Measurements from ENCODE around the gene SLC29A2.
"Not testable (repeated sequence)": the region's sequence is repeated elsewhere in the genome, so short reads cannot be mapped to it uniquely, and the experiment has no call there.

The SLC29A2 gene

DNA sequence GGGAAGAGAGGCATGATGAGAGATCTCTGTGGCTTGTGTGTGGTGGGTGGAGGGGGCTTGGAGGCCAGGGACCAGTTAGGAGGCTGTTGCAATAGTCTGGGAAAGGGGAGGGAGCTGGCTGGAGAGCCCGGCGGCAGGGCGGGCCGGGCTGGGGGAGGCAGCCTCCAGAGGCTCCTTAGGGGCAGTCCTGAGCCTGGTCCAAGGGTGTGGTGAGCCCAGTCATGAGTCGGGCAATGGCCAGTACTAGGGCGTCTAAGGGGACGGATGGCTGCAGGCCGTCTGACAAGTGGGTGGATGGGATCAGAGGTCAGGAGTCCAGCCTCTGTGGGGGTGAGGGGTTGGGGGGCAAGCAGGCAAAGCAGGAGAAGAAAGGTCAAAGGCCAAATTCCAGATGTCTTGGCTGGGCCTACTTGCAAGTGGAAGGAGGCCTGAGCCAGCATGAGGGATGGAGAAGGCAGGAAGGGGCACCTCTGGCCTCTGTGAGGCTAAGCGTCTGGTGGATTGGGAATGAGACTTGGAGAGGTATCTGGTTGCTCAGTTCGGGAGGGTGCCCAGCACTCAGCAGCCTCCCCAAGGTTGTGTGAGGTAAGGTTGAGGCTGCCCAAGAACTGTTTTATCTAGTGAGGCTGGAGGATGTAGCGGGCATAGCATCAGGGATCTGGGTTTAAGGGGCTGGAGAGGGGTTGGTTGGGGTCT lies 48.7 kb downstream of the SLC29A2 start:
- in situ Hi-C loops (cut with HindIII; ENCODE audit: low sequenced_read_pairs): no loop called here

DNA sequence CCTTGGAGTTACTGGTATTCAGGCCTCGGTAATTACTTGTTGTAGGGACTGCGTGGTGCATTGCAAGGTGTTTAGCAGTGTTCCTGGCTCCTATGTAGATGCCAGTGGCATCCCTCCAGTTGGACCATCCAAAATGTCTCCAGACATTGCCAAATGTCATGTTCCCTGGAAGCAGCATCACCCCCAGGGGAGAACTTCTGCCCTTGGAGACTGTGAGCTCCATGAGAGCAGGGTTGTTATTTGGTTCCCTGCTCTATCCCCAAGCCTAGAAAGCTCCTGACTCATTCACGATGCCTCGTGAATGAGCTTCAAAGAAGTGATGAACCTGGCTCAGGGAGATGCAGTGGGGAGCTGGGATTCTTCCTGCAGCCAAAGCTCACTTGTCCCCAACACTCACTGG lies 50.0 kb downstream of the SLC29A2 start:
- in situ Hi-C loops (cut with HindIII; ENCODE audit: low sequenced_read_pairs): no loop called here

DNA sequence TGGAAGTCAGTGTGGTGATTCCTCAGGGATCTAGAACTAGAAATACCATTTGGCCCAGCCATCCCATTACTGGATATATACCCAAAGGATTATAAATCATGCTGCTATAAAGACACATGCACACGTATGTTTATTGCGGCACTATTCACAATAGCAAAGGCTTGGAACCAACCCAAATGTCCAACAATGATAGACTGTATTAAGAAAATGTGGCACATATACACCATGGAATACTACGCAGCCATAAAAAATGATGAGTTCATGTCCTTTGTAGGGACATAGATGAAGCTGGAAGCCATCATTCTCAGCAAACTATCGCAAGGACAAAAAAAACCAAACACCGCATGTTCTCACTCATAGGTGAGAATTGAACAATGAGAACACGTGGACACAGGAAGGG lies 50.8 kb downstream of the SLC29A2 start:
- in situ Hi-C loops (cut with HindIII; ENCODE audit: low sequenced_read_pairs): not testable (repeated sequence)

DNA sequence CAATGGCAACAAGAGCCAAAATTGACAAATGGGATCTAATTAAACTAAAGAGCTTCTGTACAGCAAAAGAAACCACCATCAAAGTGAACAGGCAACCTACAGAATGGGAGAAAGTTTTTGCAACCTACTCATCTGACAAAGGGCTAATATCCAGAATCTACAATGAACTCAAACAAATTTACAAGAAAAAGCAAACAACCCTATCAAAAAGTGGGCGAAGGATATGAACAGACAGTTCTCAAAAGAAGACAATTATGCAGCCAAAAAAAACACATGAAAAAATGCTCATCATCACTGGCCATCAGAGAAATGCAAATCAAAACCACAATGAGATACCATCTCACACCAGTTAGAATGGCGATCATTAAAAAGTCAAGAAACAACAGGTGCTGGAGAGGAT lies 51.3 kb downstream of the SLC29A2 start:
- in situ Hi-C loops (cut with HindIII; ENCODE audit: low sequenced_read_pairs): not testable (repeated sequence)

DNA sequence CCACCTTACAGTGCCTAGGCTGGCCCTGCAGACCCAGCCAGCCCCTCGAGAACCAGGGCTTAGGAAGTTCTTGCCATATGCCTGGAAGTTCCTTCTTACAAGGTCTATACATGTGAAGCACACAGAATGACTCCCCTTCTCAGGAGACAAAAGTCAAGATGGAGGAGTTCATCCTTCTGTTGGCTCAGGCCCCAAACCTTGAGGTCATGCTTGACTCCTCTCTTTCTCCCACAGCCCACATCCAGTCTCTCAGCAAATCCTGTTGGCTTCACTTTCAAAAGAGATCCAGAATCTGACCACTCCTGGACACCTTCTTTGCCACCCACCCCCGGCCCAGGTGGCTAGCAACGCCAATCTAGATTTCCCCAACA lies 53.0 kb downstream of the SLC29A2 start:
- in situ Hi-C loops (cut with HindIII; ENCODE audit: low sequenced_read_pairs): no loop called here

DNA sequence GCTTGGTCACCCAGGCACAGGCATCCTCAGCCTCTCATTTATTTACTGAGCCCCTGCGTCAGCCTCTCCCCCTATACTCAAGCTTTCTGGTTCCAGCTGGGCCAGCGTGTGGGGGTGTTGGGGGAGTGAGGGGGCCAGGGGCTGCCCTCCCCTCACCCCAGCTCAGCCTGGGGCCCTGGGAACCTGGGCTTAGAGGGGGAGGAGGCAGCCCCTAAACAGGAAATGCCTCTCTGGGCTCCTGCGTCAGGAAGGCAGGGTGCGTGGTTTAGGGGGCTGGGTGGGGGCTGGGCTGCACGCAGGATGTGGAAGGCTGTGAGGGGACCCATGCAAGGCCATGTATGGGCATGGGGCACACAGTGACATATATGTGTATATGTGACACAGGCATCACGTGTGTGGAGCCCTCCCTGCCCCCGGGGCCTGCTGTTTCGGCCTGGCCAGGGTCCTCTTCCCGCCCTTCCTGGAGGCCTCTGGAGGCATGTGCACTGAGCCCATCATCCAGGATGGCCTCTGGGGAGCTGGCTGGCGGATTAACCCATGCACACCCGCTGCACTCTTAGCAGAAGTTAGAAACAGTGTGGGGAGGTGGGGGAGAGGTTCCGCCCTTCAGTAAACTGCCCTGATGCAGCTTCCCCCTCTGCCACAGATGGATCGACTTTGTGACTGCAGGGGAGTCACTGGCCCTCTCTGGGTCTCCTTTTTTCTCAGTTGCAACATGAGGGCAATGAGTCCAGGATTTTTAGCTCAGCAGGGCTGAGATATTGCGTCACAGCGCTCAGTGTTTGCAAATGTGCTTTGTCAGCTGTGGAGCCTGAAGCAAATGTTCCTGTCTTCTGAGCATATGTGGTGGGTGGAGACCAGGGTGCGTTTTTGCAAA lies 53.6 kb downstream of the SLC29A2 start:
- in situ Hi-C loops (cut with HindIII; ENCODE audit: low sequenced_read_pairs): no loop called here

DNA sequence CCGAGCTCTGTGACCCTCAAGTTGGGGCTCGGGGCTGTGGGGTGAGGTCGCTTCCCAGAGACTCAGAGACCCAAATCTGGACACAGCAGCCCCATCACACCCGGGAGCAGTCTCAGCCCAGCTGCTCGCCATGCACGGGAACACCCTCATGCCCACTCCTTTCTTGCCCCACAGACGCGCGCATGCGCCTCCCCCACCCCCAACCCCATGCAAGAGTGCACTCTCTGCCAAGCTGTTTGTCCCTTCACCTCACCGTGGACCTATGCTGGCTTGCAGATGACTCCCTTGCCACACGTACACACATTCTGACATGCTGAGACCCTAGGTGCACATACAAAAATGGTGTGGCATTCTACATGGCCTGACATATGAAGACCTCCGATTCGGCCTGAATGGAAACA lies 54.2 kb downstream of the SLC29A2 start:
- in situ Hi-C loops (cut with HindIII; ENCODE audit: low sequenced_read_pairs): no loop called here

DNA sequence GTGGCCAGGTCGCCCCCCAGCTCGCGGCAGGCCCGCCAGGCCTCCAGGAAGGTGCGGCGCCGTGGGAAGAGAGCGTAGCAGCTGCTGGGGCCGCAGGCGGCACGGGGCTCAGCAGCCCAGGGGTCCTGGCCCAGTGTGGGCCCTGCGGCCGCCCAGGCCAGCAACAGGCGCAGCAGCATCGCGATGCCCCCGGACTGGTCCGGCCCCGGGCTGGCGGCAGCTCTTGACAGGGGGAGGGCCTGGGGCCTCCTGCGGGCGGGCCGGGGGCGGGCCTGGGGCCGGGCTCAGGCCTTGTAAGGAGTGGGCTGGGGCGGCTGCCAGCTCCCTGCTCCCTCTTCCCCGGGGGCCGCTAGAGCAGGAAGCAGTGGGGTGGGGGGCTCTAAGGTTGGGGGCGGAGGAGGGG lies 54.7 kb downstream of the SLC29A2 start, which contains the start of gene CD248:
TSS of gene CD248 (minus strand) at position 196 of the 403 bp plus-strand sequence. CDS start at position 179, 17 bp downstream.
- in situ Hi-C loops (cut with HindIII; ENCODE audit: low sequenced_read_pairs): no loop called here

DNA sequence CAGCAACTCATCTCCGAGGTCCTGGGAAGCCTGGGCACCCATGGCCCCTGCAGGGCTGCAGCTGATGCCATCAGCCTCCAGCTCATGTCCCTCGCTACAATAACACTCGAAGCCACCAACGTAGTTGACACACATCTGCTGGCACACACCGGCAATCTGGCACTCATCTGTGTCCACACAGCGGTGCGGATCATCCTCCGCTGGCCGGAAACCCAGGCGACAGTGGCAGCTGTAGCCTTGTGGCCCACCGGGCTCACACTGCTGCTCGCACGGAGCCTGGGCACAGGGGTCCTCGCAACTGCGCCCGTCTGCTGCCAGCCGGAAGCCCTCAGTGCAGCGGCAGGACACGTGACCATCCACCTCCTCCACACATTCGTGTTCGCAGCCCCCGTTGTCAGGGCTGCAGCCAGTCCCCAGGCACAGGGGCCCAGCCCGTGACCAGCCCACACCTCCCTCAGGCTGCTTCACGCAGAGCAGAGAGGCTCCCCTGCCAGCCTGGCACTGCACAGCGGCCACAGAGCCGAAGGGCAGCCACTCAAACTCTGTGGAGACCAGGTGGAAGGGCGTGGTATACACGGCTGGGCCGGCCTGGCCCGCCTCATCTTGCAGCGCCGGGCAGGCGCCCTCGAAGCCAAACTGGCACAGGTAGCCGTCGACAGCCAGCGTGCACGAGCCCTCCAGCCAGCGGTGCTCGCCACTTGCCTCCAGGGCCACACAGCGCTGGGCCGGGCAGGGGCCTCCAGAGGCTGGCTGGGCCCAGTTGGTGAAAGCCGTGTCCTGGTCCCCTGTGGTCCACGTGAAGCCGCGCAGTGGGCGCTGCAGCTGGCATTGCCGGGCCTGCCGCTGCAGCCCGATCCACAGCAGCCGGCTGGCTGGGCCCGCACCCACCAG lies 55.4 kb downstream of the SLC29A2 start:
- in situ Hi-C loops (cut with HindIII; ENCODE audit: low sequenced_read_pairs): no loop called here

DNA sequence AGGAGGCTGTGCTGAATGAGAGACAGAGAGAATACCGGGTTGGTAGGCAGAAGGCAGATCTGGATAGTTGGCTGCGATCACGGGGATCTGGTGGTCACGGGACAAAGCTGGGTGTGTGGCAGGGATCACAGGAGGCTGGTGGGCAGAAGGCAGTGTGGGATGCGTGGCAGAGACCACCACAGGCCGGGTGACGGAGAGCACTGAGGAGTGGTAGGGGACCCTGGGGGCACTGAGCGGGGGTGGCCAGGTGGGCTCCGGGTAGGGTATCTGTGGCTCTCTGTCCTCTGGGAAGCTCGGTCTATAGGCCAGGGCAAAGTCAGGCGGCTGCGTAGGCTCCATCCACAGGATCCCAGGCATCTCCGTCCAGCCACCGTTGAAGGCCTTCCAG lies 56.1 kb downstream of the SLC29A2 start:
- in situ Hi-C loops (cut with HindIII; ENCODE audit: low sequenced_read_pairs): no loop called here

DNA sequence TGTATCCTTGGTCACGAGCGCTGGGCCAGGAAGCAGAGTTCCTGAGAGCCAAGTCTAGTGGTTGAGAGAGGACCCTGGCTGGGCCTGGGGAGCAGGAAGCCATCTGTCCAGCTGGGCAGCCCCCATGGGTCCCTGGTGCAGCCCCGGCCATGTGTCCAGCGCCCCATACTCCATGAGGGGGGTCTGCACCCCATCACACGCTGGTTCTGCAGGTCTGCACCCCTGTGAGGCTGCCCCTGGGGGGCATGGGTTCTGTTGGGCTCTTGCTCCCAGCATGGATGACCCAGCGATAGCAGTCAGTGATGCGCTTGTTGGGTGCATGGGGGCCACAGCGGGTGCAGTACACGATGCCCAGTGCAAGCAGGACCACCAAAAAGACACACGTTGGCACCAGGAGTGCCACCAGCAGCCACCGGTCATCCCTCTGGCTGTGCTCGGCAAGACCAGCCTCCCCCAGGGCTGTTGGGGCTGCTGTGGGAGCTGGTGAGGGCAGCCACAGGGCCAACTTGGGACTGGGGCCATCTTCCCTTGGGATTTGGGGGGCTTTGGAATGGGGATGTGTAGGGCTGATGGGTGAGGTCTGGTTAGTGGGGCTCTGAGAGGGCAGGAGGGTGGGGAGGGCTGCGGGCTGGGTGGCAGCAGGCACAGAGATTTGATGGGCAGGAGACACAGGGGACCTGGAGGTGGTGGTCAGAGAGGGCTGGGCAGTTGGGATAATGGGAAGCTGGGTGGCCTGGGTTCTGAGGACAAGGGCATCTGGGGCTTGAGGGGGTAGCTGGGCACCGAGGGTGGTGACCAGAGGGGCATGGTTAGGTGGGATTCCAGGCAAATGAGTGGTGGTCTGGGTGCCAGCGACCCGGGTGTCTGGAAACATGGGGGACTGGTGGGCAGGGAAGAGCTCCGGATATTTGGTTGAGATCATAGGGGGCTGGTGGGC lies 56.7 kb downstream of the SLC29A2 start:
- in situ Hi-C loops (cut with HindIII; ENCODE audit: low sequenced_read_pairs): no loop called here

DNA sequence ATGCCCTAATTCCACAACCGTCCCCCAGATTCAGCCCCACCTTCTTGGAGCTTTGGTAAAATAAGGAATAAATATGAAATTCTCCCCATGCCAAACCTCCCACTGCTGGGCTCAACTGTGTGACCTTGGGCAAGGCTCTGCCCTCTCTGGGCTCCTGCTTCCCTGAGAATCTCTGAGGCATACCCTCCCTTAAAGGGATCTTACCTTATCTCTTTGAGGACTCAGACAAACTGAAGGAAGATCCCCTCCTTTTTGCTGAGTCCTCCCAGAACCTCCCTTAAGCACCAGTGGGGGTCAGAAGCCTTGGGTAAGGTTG lies 57.4 kb downstream of the SLC29A2 start:
- in situ Hi-C loops (cut with HindIII; ENCODE audit: low sequenced_read_pairs): no loop called here

DNA sequence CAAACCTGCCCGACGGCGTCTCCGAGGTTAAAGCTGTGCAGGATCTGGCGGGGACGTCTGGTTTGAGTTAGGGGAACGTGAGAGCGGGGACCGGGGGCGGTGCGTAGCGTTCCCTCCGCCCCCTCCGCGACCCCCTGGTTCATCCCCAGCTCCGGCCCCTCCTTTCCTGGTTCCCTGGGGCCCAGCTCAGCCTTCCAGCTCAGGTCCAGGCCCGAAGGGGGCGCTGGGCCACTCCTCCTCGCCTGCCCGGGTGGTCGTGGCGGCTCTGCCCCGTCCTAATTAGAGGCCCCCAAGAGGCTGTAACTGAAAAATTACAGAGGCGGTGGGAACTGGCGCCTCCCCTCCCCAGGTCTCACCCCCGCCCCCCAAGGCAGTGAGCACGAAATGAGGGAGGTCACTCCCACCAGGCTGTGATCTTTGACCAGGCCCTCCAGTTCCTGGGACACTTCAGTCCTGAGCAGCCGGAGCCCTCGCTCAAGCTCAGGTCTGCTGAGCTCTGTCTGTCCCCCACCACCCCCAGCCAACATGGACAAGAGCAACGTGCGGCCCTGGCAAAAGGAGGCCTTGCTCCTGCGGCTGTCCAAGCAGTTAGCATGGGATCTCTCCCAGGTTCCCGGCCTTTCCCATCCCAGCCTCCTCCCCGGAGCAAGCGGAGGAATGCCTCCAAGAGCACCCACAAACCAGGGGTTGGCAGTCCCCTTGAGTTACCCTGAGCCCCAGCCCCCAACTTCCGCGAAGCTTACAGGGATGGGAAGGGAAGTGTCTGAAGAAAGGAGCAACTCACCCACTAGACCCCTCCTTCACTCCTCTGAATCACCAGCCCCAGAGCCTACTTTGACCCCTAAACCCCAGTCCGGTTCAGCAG lies 58.0 kb downstream of the SLC29A2 start:
- in situ Hi-C loops (cut with HindIII; ENCODE audit: low sequenced_read_pairs): no loop called here

DNA sequence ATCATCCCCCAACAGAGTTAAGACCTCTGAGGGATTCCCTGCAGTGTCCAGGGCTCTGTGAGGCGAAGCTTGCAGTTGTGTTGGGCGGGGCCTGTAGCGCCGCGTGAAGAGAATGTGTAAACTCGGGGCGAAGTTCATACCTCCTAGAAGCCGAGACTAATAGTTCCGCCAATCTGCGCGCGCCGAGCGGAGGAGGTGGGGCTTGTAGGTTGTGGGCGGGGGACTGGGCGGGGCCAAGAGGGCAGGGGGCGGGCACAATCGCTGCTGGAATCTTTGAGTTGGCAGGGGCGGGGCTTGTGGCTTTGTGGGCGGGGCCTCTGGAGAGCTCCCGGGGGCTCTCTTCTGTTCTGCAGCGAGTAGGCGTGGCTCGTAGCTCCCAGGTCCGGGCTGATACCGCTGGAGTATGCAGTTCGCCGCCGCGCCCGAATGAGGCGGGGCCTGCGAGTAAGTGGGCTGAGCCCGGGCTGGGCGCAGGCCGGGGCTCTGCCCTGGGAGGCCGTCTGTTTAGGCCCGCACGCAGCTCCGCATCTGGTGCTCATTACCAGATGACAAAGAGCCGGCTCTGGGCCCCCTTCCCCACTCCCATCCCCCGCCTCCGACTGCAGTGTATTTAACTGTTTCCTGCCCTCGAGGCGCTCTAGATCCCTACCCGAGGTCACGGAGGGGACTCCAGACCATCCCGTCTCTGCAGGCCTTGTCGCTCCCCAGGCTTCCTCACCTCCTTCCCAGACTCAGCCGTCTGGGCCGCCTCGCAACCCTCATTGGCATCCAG lies 58.8 kb downstream of the SLC29A2 start:
- in situ Hi-C loops (cut with HindIII; ENCODE audit: low sequenced_read_pairs): no loop called here
